SKM-1 (cell line): ENCODE measurements around the gene ARHGEF4.

Experiments
- DNase-seq: peaks from one replicate; lab custom pipeline; 2025; ENCODE audit not compliant: unreplicated experiment; lab: John Stamatoyannopoulos, UW

Gene ARHGEF4

GRCh38 chr2:130832296-130832940, 4.3 kb upstream of the ARHGEF4 start:
- DNase-seq = no peak

- DNase-seq = no peak
Measured at GRCh38 chr2:130834091-130834930, 2.4 kb upstream of the ARHGEF4 start.

GRCh38 chr2:130834931-130835765, 1.6 kb upstream of the ARHGEF4 start:
- no peak for DNase-seq

GRCh38 chr2:130835766-130836015, 1.0 kb upstream of the ARHGEF4 start:
- no peak for DNase-seq

DNA sequence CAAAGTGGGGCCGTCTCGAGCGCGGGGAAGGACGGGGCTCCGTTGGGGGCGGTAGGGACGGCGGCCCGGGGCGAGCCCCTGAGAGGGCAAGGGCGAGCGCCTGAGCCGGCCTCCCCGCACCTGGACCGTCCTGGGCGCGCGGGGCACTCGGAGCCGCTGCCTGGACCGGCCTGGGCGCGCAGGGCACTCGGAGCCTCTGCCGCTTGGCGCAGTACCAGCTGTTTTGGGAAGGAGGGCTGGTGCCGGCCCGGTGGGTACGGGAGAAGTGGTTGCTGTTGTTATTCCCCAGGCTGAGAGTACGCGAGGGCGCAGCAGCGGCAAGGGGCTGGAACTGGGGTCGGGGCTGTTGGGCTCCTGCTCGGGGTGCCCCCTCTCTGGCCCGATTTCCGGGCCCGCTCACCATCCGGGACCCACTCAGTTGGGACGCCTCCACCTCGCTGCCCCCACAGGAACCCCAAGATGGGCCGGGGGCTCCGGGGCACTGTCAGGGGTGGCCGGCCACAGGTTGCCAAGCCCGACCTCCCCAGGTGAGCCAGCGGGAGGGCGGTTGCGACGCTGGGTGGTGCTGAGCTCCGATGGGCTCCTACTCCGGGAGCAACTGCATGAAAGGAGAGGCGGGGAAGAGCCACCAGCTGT, 579 bp downstream of the ARHGEF4 start:
- DNase-seq = no peak

DNA sequence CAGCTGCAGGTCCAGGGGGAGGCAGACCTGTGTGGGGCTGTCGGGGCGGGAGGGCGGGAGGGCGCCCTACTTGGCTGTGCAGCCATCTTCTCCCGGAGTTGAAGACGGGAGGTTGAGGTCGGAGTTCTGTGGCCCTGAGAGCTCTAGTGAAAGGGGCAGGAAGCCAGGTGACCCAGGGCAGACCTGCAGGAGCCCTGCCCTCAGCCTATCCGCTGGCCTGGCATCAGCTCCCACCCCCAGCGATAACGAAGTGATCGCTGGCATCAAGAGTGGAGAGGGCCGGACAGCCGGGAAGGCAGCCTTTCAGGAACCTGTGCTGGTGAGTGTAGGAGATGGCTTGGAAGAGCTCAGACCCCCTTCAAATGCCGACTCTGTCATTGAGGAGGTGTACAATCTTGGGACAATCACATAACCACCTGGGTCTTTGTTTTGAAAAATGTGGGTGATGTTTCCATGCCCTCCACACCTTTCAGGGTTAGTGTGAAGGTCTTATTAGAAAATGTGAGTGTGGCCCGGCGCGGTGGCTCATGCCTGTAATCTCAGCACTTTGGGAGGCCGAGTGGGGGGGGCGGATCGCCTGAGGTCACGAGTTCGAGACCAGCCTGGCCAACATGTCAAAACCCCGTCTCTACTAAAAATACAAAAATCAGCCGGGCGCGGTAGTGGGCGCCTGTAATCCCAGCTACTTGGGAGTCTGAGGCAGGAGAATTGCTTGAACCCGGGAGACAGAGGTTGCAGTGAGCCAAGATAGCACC, 1.3 kb downstream of the ARHGEF4 start:
- DNase-seq = no peak

DNA sequence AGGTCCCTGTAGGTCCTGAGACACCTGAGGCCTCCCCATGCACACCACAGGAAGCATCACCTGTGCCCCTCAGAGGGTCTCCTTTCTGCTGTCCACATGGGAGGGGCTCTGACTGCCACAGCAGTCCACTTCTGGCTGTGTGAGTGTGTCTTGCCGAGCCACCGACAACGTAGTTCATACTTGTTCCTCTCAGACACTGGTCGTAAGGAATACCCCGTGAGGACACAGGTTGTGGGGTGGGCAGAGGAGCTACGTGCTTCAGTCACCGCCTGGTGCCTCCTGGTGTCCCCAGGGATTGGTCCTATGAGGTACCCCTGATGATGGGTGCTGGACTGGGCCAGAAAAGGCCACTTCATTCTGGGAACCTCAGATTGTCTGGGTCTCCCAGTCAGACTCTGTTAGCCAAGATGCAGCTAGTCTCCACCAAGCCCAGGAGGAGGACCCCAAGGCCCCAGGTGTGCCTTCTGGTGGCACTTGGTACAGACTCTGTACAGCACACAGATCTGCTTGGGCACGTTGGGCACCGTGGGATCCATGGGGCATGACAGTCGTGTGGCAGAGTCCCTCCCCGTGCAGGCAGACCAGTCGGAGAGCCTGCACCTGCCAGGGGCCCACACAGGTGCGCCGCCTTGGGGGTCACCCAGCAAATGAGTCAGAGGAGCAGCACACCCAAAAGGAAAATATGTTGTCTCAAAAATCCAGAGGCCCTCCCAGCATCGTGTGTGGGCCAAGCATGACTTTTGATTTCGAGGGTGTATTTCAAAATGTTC, 2.5 kb downstream of the ARHGEF4 start:
- no peak for DNase-seq

DNA sequence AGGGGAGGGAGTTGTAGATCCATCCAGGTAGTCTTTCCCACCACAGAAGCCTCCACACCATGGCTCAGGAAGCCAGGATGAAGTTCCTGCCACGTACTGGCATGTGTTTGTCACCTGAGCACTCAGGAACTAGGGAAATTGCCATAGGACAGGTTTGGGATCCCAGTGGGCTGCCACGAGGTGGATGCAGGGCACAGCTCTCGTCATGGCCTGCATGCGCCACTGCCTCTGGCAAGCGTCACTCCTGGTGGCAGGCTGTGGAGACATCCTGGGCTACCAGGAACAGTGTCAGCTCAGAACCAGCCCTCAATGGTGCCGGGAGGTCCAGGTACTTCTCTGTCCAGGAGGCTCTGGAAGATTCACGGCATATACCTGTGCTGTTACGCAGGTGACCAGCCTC, 3.8 kb downstream of the ARHGEF4 start:
- DNase-seq = no peak

GRCh38 chr2:130841741-130842365, 5.1 kb downstream of the ARHGEF4 start:
- DNase-seq = no peak

DNA sequence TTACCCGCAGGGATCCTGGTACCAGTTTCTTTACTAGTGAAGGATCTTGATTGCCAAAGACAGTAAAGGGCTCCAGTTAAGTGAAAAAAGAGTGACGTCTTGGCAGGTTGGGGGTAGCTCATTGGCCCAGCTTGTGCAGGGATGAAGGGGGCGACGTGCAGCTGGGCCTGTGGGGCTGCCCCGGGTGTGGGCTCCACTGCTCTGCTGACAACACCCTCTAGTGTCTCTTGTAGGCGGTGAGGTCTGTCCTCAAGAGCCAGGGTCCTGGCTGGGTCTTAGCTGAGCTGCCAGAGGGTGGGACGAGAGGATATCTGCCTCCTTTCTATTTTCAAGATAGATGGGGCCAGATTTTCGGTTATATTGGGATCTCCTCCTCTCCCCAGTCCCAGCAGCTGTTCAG, 6.1 kb downstream of the ARHGEF4 start:
- DNase-seq = no peak

- DNase-seq = no peak
Measured at GRCh38 chr2:130843321-130843985, 6.7 kb downstream of the ARHGEF4 start.

DNA sequence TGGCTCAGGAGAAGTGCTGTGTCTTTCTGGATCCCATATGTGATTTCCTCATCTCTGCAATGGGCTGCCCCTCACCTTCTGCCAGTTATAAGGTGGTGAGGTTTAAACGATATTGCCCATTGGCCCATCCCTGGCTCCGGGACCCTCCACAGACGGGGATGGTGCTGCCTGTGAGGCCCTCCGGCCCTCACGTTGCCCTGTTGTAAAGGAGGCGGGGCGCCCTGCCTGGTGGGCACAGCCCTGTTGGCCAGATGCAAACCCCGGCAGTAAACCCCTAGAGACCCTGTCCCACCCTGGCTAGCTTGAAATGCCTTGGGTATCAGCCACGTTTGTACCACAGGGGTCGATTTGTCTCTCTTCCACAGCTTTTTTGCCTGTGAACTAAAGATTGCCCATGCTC, 7.4 kb downstream of the ARHGEF4 start:
- no peak for DNase-seq

GRCh38 chr2:130845505-130846085, 8.9 kb downstream of the ARHGEF4 start:
- DNase-seq = no peak

GRCh38 chr2:130846233-130846632, 9.5 kb downstream of the ARHGEF4 start:
- no peak for DNase-seq

GRCh38 chr2:130846686-130847375, 10.1 kb downstream of the ARHGEF4 start:
- no peak for DNase-seq

- no peak for DNase-seq
Measured at GRCh38 chr2:130847776-130848525, 11.2 kb downstream of the ARHGEF4 start.

GRCh38 chr2:130848526-130849210, 12.0 kb downstream of the ARHGEF4 start:
- DNase-seq = no peak
